Femur (tissue), 1 donor: ENCODE measurements around the gene SRBD1.
"Not testable (repeated sequence)": the region's sequence is repeated elsewhere in the genome, so short reads cannot be mapped to it uniquely, and the experiment has no call there.

Experiments
- DNase-seq: peaks from one replicate; pipeline ENCODE4 v3.0.0-alpha.2; 2017

Gene SRBD1

GRCh38 chr2:45457211-45457945 is 153.7 kb downstream of the SRBD1 start:
- DNase-seq: no peak

DNA sequence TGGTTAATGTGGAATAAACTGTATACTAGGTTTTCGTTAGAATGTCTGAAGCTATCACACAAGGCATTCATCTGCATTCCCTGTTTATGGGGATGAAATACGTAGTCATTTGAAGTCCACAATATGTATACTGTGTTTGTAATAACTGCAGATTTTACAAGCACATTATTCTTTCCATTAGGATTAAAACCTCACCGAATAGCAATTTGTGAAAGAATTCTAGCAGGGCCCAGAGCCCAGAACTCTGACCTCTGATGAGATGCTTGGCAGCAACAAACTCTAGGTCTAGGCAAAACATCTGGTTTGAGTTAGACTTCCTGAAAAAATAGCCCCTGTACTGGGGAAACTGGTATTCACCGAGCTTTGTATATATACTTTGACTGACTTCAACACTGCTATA is 158.2 kb downstream of the SRBD1 start:
- DNase-seq: peak; percentile 84

DNA sequence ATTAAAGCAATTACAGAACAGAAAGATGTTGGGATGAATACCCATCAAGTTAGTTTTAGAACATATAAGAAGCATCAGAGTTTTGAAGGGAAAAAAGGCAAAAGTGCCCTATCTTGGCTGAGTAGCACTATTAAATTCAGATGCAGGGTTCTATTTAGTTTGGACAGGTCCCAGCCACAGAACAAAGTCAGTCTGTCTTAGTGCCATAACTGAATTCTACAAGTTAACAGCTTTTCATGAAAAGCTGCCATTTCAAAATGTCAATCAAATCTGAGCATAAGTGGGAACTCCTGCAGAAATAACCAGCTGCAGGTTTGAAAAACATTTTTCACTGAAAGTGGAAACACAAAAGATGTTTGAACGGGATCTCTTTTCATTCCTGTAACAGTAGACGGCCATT is 160.4 kb downstream of the SRBD1 start:
- no peak for DNase-seq

- no peak for DNase-seq
Observed at GRCh38 chr2:45448217-45448616, 162.8 kb downstream of the SRBD1 start.

- DNase-seq: no peak
Observed at GRCh38 chr2:45446016-45446415, 165.1 kb downstream of the SRBD1 start.

DNA sequence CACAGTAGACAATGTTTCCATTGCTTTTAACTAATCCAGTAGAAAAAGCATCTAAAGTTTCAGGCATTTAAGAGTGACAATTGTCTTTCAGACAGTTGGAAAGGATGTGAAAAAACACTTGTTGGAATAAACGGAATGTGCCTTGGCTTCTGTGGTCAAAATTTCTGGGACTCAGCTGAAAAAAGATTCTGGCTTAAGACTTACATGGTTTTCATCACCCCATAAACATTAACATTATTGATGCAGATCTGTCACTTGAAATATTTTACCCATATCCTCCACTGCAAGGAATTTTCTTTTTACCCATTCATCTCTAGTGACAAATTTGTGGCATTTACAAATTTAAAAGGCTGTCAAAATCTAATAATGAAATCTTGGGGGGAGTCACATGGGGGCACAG is 166.0 kb downstream of the SRBD1 start:
- DNase-seq: no peak

GRCh38 chr2:45443012-45443411 is 168.1 kb downstream of the SRBD1 start:
- no peak for DNase-seq

- no peak for DNase-seq
Observed at GRCh38 chr2:45442026-45442425, 169.0 kb downstream of the SRBD1 start.

DNA sequence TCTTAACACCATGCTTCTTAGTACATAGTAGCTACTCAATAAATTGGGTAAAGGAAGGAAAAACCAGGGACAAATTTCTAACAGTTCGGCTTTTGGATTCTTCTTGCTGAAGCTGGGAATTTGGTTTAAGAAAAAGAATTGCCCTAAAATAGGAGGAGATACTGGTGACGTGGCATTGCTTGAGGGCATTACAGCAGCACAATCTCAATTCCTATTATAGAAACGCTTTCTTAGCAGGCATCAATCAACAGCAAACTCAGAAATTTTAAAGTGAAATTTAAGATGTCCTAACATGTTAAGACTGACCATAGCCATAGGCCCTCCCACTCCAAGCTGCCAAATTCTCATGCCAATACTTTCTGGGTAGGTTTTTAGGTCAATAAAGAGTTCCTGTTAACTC is 169.5 kb downstream of the SRBD1 start:
- DNase-seq: no peak

DNA sequence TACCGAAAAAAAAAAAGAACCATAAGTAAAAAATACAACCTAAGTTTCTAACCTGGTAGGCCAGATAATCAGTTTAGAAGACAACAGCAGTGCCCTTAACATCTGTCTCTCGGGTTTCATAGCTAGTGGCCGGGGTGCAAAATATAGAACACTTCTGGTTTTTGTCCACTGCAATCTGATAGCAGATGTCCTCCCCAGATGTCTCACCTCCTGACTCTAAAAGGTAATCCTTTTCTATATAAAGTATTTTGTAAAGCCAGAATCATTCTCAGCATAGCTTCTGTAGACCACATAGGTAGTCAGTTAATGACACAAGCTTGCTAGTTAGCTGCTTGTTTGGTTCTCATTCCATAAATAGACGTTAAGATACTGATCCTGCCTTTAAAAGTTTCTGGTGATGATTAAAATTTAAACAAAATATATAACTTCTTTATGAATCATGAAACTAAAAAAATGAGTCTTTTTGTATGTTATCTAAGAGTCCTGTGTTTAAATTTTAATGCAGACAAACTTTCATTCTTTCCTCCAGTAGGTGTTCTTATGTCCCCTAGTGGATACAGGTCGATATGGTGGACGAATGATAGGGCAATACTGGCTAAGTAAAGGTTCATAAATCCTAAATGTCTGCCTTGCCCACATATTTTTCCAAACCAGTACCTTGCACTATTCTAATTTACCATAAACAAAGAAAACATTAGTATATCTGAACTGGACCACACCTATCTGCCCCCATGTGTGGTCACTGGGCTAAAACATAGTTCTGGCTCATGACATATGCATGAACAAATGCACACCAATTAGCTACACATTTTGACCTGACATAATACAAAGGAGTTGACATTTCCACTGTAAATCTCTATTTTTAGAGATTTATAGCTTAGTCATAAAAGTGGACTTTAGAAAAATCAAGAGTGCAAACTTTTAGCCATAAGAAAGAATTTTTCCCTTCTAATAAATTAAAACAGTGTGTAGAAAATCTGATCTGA is 171.0 kb downstream of the SRBD1 start:
- no peak for DNase-seq

DNA sequence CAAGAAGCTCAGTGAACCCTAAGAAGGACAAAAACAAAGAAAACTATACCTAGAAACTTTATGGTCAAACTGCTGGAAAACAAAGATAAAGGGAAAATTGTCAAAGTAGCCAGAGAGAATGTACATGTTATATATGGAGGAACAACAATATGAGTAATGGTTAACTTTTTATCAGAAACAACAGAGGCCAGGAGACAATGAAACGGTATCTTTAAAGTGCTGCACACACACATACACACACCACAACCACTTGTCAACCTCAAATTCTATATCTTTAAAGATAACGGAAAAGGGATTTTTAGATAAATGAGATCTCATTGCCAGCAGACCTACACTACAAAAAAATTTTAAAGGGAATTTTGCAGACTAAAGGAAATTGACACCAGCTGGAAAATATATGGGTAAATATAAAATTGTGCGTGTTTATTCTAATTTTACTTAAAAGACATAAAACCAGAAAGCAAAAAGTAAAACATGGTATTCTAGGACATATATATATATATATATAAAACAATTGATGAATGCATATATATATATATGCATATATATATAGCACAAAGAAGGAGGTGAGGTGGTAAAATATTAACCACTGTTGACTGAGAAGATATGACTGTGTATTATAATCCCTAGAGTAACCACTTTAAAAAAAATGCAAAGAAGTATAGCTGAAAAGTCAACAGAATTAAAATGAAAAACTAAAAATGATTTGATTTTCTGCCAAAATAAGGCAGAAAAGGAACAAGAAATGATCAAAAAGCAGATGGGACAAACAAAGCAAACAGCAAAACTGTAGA is 172.0 kb downstream of the SRBD1 start:
- no peak for DNase-seq

- DNase-seq: no peak
Observed at GRCh38 chr2:45436456-45436855, 174.6 kb downstream of the SRBD1 start.

- no peak for DNase-seq
Observed at GRCh38 chr2:45435316-45435715, 175.8 kb downstream of the SRBD1 start.

GRCh38 chr2:45433363-45433762 is 177.7 kb downstream of the SRBD1 start:
- DNase-seq: no peak

- no peak for DNase-seq
Observed at GRCh38 chr2:45432406-45432805, 178.7 kb downstream of the SRBD1 start.

GRCh38 chr2:45426025-45426424 is 185.0 kb downstream of the SRBD1 start:
- DNase-seq: not testable (repeated sequence)

DNA sequence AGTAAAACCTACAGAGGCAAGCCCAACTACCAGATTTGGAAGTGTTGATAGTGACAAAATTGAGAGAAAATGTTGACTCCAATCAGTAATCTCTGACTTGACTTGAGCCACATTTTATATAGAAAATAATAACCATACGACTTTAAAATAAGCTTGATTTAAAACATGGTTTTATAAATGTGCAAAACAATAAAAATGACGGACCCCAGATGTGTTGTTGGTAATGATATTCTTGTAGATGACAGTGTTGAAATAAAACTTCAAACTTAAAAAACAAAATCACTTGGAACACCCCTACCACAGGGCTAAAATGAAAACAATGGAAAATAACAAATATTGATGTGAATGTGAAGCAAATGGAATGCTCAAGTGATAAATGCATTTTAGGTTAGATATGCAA is 188.1 kb downstream of the SRBD1 start:
- no peak for DNase-seq

- no peak for DNase-seq
Observed at GRCh38 chr2:45418532-45418931, 192.5 kb downstream of the SRBD1 start.

- no peak for DNase-seq
Observed at GRCh38 chr2:45415534-45416123, 195.4 kb downstream of the SRBD1 start.

DNA sequence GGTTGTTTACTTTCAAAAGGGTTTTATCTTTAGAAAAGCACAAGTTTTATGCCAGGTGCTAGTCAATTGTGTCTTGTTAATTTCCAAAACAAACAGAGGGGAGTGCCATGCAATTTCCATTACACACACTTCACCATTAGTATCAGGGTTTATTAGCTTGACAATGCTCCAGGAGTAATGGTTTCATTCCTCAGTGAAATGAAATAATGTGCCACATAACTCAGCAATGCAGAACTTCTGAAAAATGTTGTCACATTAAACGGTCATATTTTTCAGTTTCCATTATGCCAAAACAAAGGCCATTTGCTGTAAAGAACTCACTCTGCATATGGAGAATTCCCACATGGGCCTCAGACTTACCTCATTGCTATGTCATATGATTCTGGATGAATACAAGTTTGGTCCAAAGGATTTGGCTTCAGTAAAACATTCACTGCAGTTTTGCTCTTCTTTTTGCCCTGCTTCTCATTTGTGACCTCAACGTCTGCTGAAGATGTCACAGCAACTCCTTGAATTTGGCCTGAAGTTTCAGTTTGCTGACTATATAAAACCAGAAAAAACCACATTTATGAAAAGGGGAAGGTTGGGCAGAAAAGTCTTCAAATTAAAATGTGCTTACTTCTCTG is 198.2 kb downstream of the SRBD1 start:
- no peak for DNase-seq

- no peak for DNase-seq
Observed at GRCh38 chr2:45409677-45410076, 201.4 kb downstream of the SRBD1 start.

DNA sequence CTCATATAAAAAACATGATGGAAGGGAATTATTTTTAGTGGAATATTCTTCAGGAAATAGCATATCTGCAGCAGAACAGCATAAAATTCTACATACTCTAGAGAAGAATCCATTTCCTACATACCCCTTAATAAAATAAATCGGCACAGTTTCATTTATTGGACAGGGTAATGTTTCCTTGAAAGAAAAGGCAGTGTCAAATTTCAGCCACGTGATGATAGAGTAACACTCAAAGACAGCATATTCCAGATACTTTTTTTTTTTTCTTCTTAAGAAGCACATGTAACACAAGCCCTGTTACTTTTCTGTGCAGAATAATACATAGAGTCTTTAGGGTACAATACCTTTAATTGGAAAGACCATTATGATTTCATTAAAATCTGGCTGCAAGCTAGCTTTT is 204.4 kb downstream of the SRBD1 start:
- DNase-seq: no peak
